IPS-20b (cell line): ENCODE results near the gene LRP11.

Experiments
- H3K27ac ChIP-seq: one replicate; pipeline ENCODE4 v1.5.1; 2013; ENCODE audit warnings: low read length
- H3K27me3 ChIP-seq: 2 replicates; pipeline ENCODE4 v1.6.1; 2013; ENCODE audit warnings: mild to moderate bottlenecking, low read length, inconsistent platforms; ENCODE audit not compliant: insufficient read depth
- H3K36me3 ChIP-seq: 2 replicates; pipeline ENCODE4 v1.6.1; 2013; ENCODE audit warnings: low read depth, mild to moderate bottlenecking, inconsistent platforms, low read length, moderate library complexity; ENCODE audit not compliant: insufficient read depth
- H3K4me1 ChIP-seq: 2 replicates; pipeline ENCODE4 v1.6.1; 2013; ENCODE audit warnings: mild to moderate bottlenecking, control low read depth, inconsistent platforms, low read length, moderate library complexity; ENCODE audit not compliant: insufficient read depth
- H3K4me3 ChIP-seq: 2 replicates; pipeline ENCODE4 v1.5.1; 2013; ENCODE audit warnings: mild to moderate bottlenecking, low read length, inconsistent platforms
- H3K9ac ChIP-seq: 2 replicates; pipeline ENCODE4 v1.6.1; 2013; ENCODE audit warnings: low read depth, mild to moderate bottlenecking, inconsistent platforms, low read length, moderate library complexity
- H3K9me3 ChIP-seq: 2 replicates; pipeline ENCODE4 v1.6.1; 2013; ENCODE audit warnings: mild to moderate bottlenecking, low read depth, low read length, inconsistent platforms; ENCODE audit not compliant: insufficient read depth

LRP11 gene

DNA sequence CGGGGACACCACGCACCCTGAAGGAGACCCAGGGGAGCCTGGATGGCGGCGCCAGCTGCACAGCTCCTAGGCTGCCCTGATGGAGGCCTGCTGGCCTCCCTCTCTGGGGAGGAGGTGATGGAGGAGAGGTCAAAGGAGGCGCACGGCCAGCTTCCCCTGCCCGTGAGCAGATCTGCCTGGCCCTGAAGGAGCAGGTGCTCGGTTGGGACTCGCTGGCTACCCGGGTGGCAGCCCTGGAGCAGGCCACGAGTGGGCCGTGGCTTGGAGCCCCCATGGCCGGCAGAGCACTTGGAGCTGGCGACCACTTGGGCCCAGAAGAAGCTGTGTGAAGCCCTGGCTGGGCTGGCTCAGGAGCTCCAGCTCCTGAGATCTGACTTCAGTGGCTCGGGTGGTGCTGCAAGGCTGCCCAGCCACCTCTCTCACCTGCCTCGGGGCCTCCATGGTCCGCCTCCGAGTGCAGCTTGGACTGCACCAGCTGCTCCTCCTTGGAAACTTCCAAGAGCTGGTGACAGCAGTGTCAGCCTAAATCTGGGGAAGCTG lies 41.3 kb upstream of the LRP11 start:
- Histone ChIP-seq H3K4me1 (no peaks in the 10 kb centered on the region), H3K27me3 (no peaks in the 10 kb centered on the region), H3K9me3 (peaks cover 36% of the 10 kb centered on the region), H3K36me3 (no peaks in the 10 kb centered on the region), H3K27ac (no peak overlapping the region), H3K9ac (no peak overlapping the region), H3K4me3 (no peak overlapping the region)

DNA sequence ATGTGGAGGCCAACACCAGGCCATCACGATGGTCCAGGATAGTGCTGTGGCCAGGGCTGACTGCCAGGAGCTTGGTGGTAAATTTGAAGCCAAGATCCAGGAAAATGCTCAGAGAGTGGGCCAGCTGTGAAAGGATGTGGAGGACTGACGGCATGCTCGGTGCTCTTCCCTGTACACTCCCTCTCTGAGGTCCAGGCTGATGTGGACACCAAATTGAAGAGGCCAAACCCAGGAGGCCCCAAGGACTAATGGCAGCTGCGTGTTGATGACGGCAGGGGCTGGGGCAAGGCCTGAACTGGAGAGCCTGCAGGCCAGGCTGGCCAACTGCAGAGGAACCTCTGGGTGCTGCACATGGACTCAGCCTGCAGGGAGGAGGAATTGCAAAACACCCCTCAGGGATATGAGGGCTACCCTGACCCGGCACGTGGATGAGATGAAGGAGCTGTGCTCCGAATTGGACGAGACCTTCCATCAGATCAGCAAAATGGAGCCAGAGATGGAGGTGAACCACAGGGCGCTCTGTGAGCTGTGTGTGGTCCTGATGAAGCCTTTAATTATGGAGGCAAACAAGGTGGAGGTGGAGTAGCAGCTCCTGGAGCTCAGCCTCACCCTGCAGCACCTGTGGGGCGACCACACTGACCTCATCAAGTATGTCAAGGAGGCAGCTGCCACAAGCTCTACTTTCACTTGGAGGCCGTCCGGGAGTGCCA lies 40.7 kb upstream of the LRP11 start:
- H3K9ac ChIP-seq = no peak overlapping the region
- H3K27ac ChIP-seq = no peak overlapping the region
- H3K4me3 ChIP-seq = no peak overlapping the region
- H3K27me3 ChIP-seq = peaks cover 3% of the 10 kb centered on the region; the same call in 1 of the 2 replicates
- H3K9me3 ChIP-seq = peaks cover 34% of the 10 kb centered on the region
- H3K4me1 ChIP-seq = no peaks in the 10 kb centered on the region
- no peaks in the 10 kb centered on the region for H3K36me3 ChIP-seq

DNA sequence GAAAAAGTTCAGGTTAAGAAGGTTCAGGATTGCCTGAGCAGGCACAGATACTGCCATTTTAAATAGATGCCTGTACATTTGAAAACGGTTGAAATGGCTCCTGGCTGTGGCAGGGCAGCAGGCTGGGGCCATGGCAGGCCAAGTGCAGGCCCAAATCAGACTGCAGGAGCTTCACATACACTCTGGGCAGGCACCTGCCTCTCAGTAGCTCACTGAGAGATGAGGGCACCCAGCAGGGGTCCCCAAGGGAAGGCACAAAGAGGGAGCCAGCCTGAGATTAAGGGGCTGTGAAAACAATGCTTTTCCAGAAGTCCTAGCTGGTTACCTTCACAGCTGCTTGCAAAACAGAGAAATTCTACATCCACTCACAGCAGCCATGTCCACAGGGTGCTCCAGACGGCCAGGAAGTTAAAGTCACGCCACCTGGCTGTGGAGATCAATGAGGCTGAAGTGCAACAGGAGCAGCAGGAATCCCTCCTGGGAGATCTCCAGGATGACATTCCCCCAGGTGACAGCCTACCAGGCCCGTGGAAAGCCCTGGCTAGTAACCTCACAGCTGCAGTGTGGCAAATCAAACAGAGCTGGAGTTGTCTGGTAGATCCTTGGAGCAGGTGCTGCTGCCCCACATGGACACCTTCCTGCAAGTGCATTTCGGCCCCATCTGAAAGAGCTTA lies 39.9 kb upstream of the LRP11 start:
- Histone ChIP-seq H3K27ac (no peak overlapping the region), H3K4me3 (no peak overlapping the region), H3K36me3 (no peaks in the 10 kb centered on the region), H3K4me1 (no peaks in the 10 kb centered on the region), H3K9me3 (peaks cover 27% of the 10 kb centered on the region), H3K9ac (no peak overlapping the region), H3K27me3 (peaks cover 4% of the 10 kb centered on the region; the same call in 1 of the 2 replicates)

DNA sequence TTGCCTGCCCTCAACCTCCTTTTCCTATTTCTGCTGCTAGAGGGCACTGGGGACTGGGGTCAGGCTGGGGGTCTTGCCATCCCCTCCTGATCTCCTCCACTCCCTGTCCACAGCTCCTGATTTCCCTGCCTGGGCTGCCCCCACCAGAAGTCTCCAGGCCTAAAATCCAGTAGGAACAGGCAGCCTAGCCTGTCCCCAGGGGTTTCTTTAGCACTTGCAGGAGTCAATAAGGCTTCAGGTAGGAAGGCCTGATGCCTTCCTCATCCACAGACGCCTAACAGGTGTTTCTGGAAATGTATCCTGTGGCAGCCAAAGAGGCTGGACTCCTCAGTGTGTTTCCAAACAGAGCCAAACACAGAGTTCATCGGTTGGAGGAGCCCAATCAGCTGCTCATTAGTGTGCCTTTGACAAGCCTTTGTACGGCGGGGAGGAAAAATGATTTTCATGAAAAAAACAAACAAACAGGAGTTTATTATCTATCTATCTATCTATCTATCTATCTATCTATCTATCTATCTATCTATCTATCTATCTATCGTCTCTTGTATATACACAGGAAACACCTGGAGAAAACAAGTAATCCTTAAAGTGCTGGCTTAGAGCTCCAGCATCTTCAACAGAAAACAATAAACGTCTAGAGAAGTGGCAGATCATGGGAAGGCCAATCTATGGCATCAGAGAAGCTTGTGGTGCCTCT lies 37.4 kb upstream of the LRP11 start:
- no peaks in the 10 kb centered on the region for H3K36me3 ChIP-seq
- no peak overlapping the region for H3K4me3 ChIP-seq
- H3K4me1 ChIP-seq = no peaks in the 10 kb centered on the region
- H3K27me3 ChIP-seq = peaks cover 4% of the 10 kb centered on the region; the same call in 1 of the 2 replicates
- no peak overlapping the region for H3K9ac ChIP-seq
- peaks cover 3% of the 10 kb centered on the region for H3K9me3 ChIP-seq
- H3K27ac ChIP-seq = no peak overlapping the region

DNA sequence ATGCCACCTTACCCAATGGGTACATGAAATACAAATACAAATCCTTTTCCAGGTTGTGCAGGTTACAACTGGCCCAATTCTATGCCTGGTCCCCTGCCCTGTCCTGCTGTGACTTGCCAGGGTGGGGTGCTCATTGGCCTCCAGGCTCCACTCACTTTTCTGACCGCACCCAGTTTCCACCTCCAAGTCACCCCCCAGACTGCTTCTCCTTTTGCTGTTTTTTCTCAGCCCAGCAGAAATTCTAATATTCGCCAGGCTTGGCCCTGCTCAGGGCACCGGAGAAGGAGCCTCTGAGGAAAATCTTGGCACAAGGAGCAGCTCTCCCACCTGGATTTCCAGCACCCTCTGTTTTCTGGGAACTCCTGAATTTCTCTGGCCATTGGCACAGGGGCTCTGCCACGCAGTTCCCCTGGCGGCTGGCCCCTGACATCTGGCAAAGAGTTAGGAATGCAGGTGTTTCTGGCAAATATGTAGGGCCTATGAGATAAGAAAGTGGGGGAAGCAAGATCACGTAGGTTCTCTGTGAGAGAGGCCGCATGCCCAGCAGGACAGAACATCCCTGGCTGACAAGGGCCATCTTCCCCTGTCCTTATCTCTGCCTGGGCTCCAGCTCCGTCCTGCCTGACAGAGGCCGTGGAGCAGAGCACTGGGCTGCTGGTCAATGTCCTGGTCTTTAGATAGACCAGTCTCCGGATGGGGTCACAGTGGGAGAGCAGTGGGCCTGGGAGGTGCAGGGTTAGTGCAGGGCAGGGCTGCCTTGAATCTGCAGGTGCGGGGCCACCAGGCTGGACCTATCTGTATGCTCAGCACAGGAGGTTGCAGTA lies 36.7 kb upstream of the LRP11 start:
- H3K9me3 ChIP-seq = no peaks in the 10 kb centered on the region
- H3K9ac ChIP-seq = no peak overlapping the region
- H3K4me3 ChIP-seq = no peak overlapping the region
- no peaks in the 10 kb centered on the region for H3K4me1 ChIP-seq
- H3K27ac ChIP-seq = no peak overlapping the region
- no peaks in the 10 kb centered on the region for H3K36me3 ChIP-seq
- peaks cover 4% of the 10 kb centered on the region; the same call in 1 of the 2 replicates for H3K27me3 ChIP-seq

DNA sequence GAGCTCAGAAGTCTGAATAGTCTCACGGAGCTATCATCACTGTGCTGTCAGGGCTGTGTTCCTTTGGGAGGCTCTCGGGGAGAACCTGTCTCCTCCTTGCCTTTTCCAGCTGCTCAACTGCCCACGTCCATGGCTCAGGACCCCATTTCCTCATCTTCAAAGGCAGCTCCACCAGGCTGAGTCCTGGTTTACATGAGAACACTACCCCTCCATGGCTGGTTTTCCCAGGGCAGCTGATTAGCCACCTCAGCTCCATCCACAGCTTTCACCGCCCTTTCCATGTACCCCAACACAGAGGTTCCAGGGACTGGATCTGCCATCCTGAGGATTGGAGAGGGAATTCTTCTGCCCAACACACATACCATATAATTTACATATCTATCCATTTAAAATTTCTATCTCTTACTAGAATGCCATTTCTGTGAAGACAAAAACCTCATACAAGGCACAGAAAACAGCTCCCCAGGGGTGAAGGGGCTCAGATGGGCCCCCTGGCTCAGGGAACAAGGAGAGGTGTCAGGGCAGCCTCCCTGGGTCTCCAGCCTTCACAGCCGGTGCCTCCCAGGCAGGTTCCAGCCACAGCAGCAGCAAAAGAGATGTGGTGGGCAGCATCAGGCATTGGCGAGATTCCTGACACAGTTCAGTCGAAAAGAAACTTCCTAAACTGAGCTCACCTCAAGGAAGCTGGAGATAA lies 35.9 kb upstream of the LRP11 start:
- peaks cover 4% of the 10 kb centered on the region; the same call in 1 of the 2 replicates for H3K27me3 ChIP-seq
- H3K9ac ChIP-seq = no peak overlapping the region
- no peaks in the 10 kb centered on the region for H3K9me3 ChIP-seq
- no peak overlapping the region for H3K27ac ChIP-seq
- no peaks in the 10 kb centered on the region for H3K4me1 ChIP-seq
- no peak overlapping the region for H3K4me3 ChIP-seq
- no peaks in the 10 kb centered on the region for H3K36me3 ChIP-seq

DNA sequence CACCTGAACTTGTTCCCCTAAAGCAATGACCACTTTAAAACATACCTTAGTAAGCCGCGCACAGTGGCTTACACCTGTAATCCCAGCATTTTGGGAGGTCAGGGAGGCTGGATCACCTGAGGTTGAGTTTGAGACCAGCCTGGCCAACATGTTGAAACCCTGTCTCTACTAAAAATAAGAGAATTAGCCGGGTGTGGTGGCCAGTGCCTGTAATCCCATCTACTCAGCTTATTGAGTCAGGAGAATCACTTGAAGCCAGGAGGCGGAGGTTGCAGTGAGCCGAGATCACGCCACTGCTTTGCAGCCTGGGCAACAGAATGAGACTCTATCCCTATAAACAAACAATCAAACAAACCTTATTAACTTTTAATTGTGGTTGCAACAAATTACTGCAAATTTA lies 35.3 kb upstream of the LRP11 start:
- Histone ChIP-seq H3K36me3 (no peaks in the 10 kb centered on the region), H3K4me1 (no peaks in the 10 kb centered on the region), H3K27me3 (peaks cover 4% of the 10 kb centered on the region; the same call in 1 of the 2 replicates), H3K27ac (no peak overlapping the region), H3K9ac (no peak overlapping the region), H3K4me3 (no peak overlapping the region), H3K9me3 (no peaks in the 10 kb centered on the region)

DNA sequence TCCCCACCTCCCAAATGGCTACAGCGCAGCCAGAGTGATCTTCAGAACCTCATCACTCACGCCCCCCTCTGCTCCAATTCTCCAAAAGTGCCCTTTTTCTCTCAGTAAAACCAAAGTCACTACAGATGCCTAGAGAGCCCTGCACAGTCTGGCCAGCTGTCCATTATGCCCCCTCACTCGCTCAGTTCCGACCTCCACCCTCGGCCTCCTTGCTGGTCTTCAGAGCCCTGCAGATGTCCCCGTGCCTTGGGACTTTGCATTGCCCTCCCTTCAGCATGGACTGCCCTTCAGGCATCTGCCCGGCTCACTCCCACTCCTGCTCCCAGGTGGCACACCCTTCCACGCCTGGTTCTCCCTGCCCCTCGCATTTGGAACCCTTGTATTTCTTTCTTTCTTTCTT lies 34.8 kb upstream of the LRP11 start:
- Histone ChIP-seq H3K9me3 (no peaks in the 10 kb centered on the region), H3K27ac (no peak overlapping the region), H3K36me3 (no peaks in the 10 kb centered on the region), H3K4me3 (no peak overlapping the region), H3K4me1 (no peaks in the 10 kb centered on the region), H3K27me3 (peaks cover 4% of the 10 kb centered on the region; the same call in 1 of the 2 replicates), H3K9ac (no peak overlapping the region)

DNA sequence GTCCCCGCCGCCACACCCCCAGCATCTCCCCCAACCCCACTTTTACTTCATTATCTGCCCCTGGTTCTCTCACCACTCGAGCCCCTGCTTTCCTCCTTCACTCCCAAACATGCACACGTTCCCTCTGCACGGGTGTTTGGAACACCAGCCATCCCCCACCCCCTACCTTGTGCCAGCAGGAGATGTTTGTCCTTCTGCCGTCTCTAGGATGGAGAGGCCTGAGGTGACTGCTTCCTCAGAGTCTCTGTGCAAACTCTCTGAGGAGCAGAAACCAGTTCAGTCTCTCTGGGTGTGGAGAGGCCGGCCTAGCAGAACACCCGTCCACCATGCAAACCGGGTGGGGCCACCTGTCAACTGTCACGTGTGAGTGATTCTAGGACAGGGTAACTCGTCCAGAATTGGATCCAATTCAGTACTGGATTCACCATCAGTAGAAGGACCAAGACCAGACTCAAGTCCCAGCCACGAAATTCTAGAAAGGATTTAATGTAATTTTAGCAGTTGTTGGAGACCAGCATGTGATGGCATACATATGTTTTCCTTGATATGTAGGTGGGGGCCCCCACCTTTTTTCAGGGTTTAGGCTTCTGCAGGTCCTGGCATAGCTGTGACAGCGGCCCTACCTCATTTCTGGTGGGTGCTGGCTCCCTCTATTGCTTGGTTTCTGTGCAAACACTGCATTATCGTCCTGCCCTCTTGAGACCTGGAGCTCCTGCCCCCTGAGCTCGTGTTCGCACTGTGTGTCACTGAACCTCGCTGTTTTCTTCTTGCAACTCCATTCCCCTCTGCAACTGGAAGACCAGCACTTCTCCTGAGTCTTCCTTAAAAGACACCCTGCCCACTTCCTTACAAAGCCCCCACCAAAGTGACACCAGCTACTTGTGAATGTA lies 33.9 kb upstream of the LRP11 start, which contains the start of gene RAET1E:
Gene RAET1E (minus strand): TSS at position 259 of the 890 bp plus-strand sequence. CDS start 7,212 bp downstream, outside the sequence.
- no peak within 1 kb of the TSS for H3K4me3 ChIP-seq
- H3K36me3 ChIP-seq = no peaks in the 10 kb centered on the region
- no peaks in the 10 kb centered on the region for H3K9me3 ChIP-seq
- no peak within 1 kb of the TSS for H3K27ac ChIP-seq
- no peak within 1 kb of the TSS for H3K9ac ChIP-seq
- peaks cover 4% of the 10 kb centered on the region; the same call in 1 of the 2 replicates for H3K27me3 ChIP-seq
- no peaks in the 10 kb centered on the region for H3K4me1 ChIP-seq
